Heart left ventricle (tissue), 16 donors: ENCODE results near the gene C2. TPM values are rescaled to one million over a fixed set of nuclear protein-coding genes. Genes with fewer than 3 reads are reported as not detected.

ENCODE experiments used
- ATAC-seq, 4 donors: fragments of 200-7000 bp; cut with Tn5 transposase; one replicate each; pipeline ENCODE4 v1.9.1; 2020 to 2022; ENCODE audit warnings: moderate library complexity in 4 of 4, mild to moderate bottlenecking in 3 of 4, moderate number of reproducible peaks in 1 of 4
- DNase-seq, 5 donors: peaks; one replicate each; pipeline ENCODE4 v3.0.0-alpha.2; 2020
- H3K27ac ChIP-seq, 12 donors: fragments of 200-600 bp; sonication (generic) in 4 of 12; one replicate each; pipeline versions ENCODE4 v1.5.0 to v1.8.0; 2016 to 2022; ENCODE audit warnings: mild to moderate bottlenecking in 2 of 12
- H3K27me3 ChIP-seq, 9 donors: fragments of 200-600 bp; sonication (generic) in 2 of 9; one replicate each; pipeline versions ENCODE4 v1.5.1 to v1.8.0; 2016 to 2022; ENCODE audit warnings: mild to moderate bottlenecking in 3 of 9
- H3K36me3 ChIP-seq, 9 donors: fragments of 200-600 bp; sonication (generic) in 2 of 9; one replicate each; pipeline versions ENCODE4 v1.5.0 to v1.8.0; 2018 to 2022; ENCODE audit warnings: mild to moderate bottlenecking in 2 of 9
- H3K4me1 ChIP-seq, 12 donors: fragments of 200-600 bp; sonication (generic) in 4 of 12; one replicate each; pipeline versions ENCODE4 v1.5.0 to v1.8.0; 2016 to 2022; ENCODE audit warnings: mild to moderate bottlenecking in 3 of 12
- H3K4me3 ChIP-seq, 12 donors: fragments of 200-600 bp; sonication (generic) in 4 of 12; one replicate each; pipeline versions ENCODE4 v1.5.0 to v1.8.0; 2017 to 2022; ENCODE audit warnings: mild to moderate bottlenecking in 9 of 12, moderate library complexity in 4 of 12
- H3K9me3 ChIP-seq, 12 donors: fragments of 200-600 bp; sonication (generic) in 4 of 12; one replicate each; pipeline versions ENCODE4 v1.5.0 to v1.8.0; 2016 to 2022; ENCODE audit warnings: mild to moderate bottlenecking in 1 of 12
- CTCF ChIP-seq, 12 donors: fragments of 200-600 bp; sonication (generic) in 4 of 12; IDR thresholded peaks; one replicate each; pipeline versions ENCODE4 v1.5.0 to v1.8.0; 2018 to 2022; ENCODE audit warnings: antibody characterized with exemption in 12 of 12, mild to moderate bottlenecking in 5 of 12
- POLR2A ChIP-seq, 2 donors: fragments of 450-650 bp; IDR thresholded peaks; one replicate each; pipeline ENCODE4 v1.6.1; 2017; ENCODE audit warnings: antibody characterized with exemption in 2 of 2, mild to moderate bottlenecking in 2 of 2, moderate library complexity in 2 of 2
- WGBS, 4 donors: extraction: QIAGEN DNeasy Blood & Tissue Kit in 2 of 4; methylation state at CpG; one replicate each; pipeline versions ENCODE4 v1.1.5 to v1.1.7; 2013 to 2018; 5-methylcytosine and 5-hydroxymethylcytosine counted together
- intact Hi-C, 10 donors: fragments of 100-400 bp; cut with DNase I; formaldehyde crosslinking; loops; one replicate each; pipeline versions ENCODE4 v1.11.1 to v1.14.2; 2022
- polyA plus RNA-seq, 2 donors: library from polyadenylated mRNA; stranded (reverse); fragments of 200-250 nt; gene quantifications; one replicate each; pipeline ENCODE4 v1.2.3, GENCODE V29; 2013
- total RNA-seq, 9 donors: library from RNA; depleted of rRNA in 2 of 9; stranded (reverse); fragments of >200 nt in 2 of 9; fragmentation: NEBNext Ultra II Directional in 3 of 9; extraction: Animal tissue kit (Norgen Biotek cat#: 25700) in 3 of 9; gene quantifications; one replicate each; pipeline versions ENCODE4 v1.1.0 to v1.2.4, GENCODE V29; 2016 to 2023
- donor health status: ischemic (EF 13 %, LVEDD 7.1; RV severe dilation, severe dysfunction).
- donor health status: healthy with polysubstance abuse.
- donor health status: DM: no; HTN: yes; CAD: no.
- donor health status: DM: no; HTN: no; CAD: no.
- donor health status: ischemic (EF 25% LVEDD 6.9; RV normal size, moderate dysfunction).
- donor health status: ischemic (EF 25% LVEDD 5.7; RV mildly dilated, moderate dysfunction).
- donor health status: healthy.
- donor health status: DM: yes; HTN: yes; CAD: no.
- donor health status: ischemic (EF 35%, LVEDD 5.7; RV mildly dilated, moderate dysfunction).
- donor health status: nonischemic (EF 11% LVEDD 7.7; RV severe dilation, severe dysfunction).
- donor health status: DM: yes; HTN: yes; CAD: no.
- donor health status: PGD.
- donor health status: ischemic (EF 29% LVEDD 5.4; RV normal size, mild dysfunction).
- donor health status: nonischemic (EF 23%, LVEDD 6.1; RV moderate dilation, normal function).

The C2 gene
- total and polyA plus RNA-seq, 11 donors = 0.69 to 103 (median 4.8) TPM

GRCh38 chr6:31958412-31958740, 30.9 kb downstream of the C2 start:
- WGBS, 4 donors = 7 to 11% (median 8%) methylated on average over 11 of the region's 11 CpGs
- H3K27ac ChIP-seq = peak overlapping the region; percentile 35 to 95 (median 83)
- H3K9me3 ChIP-seq = no peaks in the 10 kb centered on the region
- H3K27me3 ChIP-seq = no peaks in the 10 kb centered on the region
- intact Hi-C loops = loop anchor here in 8 of 10 donors (5.0 to 10.0 kb wide), 5 partner anchors 54 to 414 kb away; partner anchors contain the start of genes ATP6V1G2 (in 3 of the 8), DDX39B (in 3 of the 8), LY6G5C (in 3 of the 8) and NFKBIL1 (in 3 of the 8)
- peak in 2 of 4 donors; percentile 0 to 10 for ATAC-seq
- no peak for TF ChIP-seq CTCF (IDR thresholded peaks at IDR 0.05)
- TF ChIP-seq POLR2A (IDR thresholded peaks at IDR 0.05) = no peak
- peak overlapping the region; percentile 70 to 99 (median 87) for H3K4me3 ChIP-seq
- H3K4me1 ChIP-seq = peaks cover 0 to 23% (median 18%) of the 10 kb centered on the region in 12 donors
- DNase-seq = no peak
- H3K36me3 ChIP-seq = peaks cover 0 to 78% (median 73%) of the 10 kb centered on the region in 9 donors

- Histone ChIP-seq H3K4me3 (peak within 1 kb of the TSS; percentile 70 to 99 (median 87)), H3K36me3 (peaks cover 0 to 78% (median 73%) of the 10 kb centered on the region in 9 donors), H3K4me1 (peaks cover 0 to 23% (median 18%) of the 10 kb centered on the region in 12 donors), H3K27ac (peak within 1 kb of the TSS; percentile 35 to 95 (median 83)), H3K9me3 (no peaks in the 10 kb centered on the region), H3K27me3 (no peaks in the 10 kb centered on the region)
- TF ChIP-seq CTCF (IDR thresholded peaks at IDR 0.05) = no peak
- TF ChIP-seq POLR2A (IDR thresholded peaks at IDR 0.05) = peak; percentile 18 to 67
- WGBS, 4 donors = 0 to 1% (median 0%) methylated on average over 38 to 59 of the region's 59 CpGs
- DNase-seq (peak; percentile 98 to 99 (median 99)), ATAC-seq (peak; percentile 99 to 100 (median 99))
- intact Hi-C loops = loop anchor here in 9 of 10 donors (1.0 to 10.0 kb wide), 7 partner anchors 12 to 414 kb away; partner anchors contain the start of genes ATP6V1G2 (in 3 of the 9), DDX39B (in 3 of the 9), LY6G5C (in 3 of the 9) and NFKBIL1 (in 3 of the 9)
These were observed 31.5 kb downstream of the C2 start, which contains the start of the genes NELFE and SKIC2 for GRCh38 chr6:31958741-31959739. NELFE (minus strand) TSS chr6:31958971; CDS start chr6:31958446, 525 bp downstream. SKIC2 (plus strand) TSS chr6:31959175; CDS start chr6:31959193, 18 bp downstream.

- intact Hi-C loops = no loop called here
- DNase-seq = no peak
- no peaks in the 10 kb centered on the region for H3K9me3 ChIP-seq
- 93 to 96% (median 95%) methylated on average over 12 of the region's 12 CpGs for WGBS, 4 donors
- no peak overlapping the region for H3K4me3 ChIP-seq
- no peak for TF ChIP-seq CTCF (IDR thresholded peaks at IDR 0.05)
- TF ChIP-seq POLR2A (IDR thresholded peaks at IDR 0.05) = no peak
- no peak for ATAC-seq
- H3K27me3 ChIP-seq = no peaks in the 10 kb centered on the region
- H3K27ac ChIP-seq = no peak overlapping the region
- H3K4me1 ChIP-seq = peaks cover 0 to 23% (median 18%) of the 10 kb centered on the region in 12 donors
- peaks cover 0 to 77% (median 73%) of the 10 kb centered on the region in 9 donors for H3K36me3 ChIP-seq
These were observed 34.1 kb downstream of the C2 start for GRCh38 chr6:31961616-31962015.

GRCh38 chr6:31963921-31964320, 36.4 kb downstream of the C2 start:
- WGBS, 4 donors = 91 to 98% (median 96%) methylated on average over 14 to 19 of the region's 19 CpGs
- peaks cover 0 to 90% (median 89%) of the 10 kb centered on the region in 9 donors for H3K36me3 ChIP-seq
- DNase-seq (no peak), ATAC-seq (no peak)
- H3K27ac ChIP-seq = no peak overlapping the region
- H3K9me3 ChIP-seq = no peaks in the 10 kb centered on the region
- TF ChIP-seq CTCF (IDR thresholded peaks at IDR 0.05) (no peak), POLR2A (IDR thresholded peaks at IDR 0.05) (no peak)
- H3K4me3 ChIP-seq = no peak overlapping the region
- no peaks in the 10 kb centered on the region for H3K27me3 ChIP-seq
- H3K4me1 ChIP-seq = peaks cover 0 to 11% (median 7%) of the 10 kb centered on the region in 12 donors
- intact Hi-C loops = no loop called here
